Peyer's patch (tissue), 4 donors: ENCODE measurements around the gene TIMM22.

Experiments
- CTCF ChIP-seq, 6 experiments: fragments of 450-650 bp in 4 of 6; fragments of 200-600 bp in 2 of 6; sonication (generic) in 1 of 6; IDR thresholded peaks; one replicate each; pipeline ENCODE4 v1.5.1; 2017 to 2019; ENCODE audit warnings: antibody characterized with exemption in 6 of 6, mild to moderate bottlenecking in 3 of 6, moderate library complexity in 1 of 6
- POLR2A ChIP-seq, 2 donors: fragments of 450-650 bp; IDR thresholded peaks; one replicate each; pipeline ENCODE4 v1.5.1; 2017; ENCODE audit warnings: antibody characterized with exemption in 2 of 2, mild to moderate bottlenecking in 2 of 2, moderate library complexity in 2 of 2

GRCh38 chr17:1022278-1023024 lies 25.5 kb downstream of the TIMM22 start:
- TF ChIP-seq CTCF (IDR thresholded peaks at IDR 0.05), result no peak
- no peak for TF ChIP-seq POLR2A (IDR thresholded peaks at IDR 0.05)
